ENCODE measurements around the gene HARS1.
A peak's percentile ranks its signal among the peaks of the same experiment; 100 is the strongest.
"Not testable (repeated sequence)": the region's sequence is repeated elsewhere in the genome, so short reads cannot be mapped to it uniquely, and the experiment has no call there.

HARS1 gene

GRCh38 chr5:140632366-140633020 is 58.7 kb downstream of the HARS1 start:
- DNase-seq: peak; percentile 52 to 61

- DNase-seq: peak in 1 of 2 donors; percentile 38
Observed at GRCh38 chr5:140631831-140632365, 59.3 kb downstream of the HARS1 start.

GRCh38 chr5:140631036-140631417 is 60.1 kb downstream of the HARS1 start:
- DNase-seq: peak; percentile 4 to 37

GRCh38 chr5:140630292-140631035 is 60.7 kb downstream of the HARS1 start:
- DNase-seq: no peak

- no peak for DNase-seq
Observed at GRCh38 chr5:140628711-140629110, 62.5 kb downstream of the HARS1 start.

GRCh38 chr5:140627972-140628371 is 63.2 kb downstream of the HARS1 start:
- DNase-seq: no peak

- not testable (repeated sequence) for DNase-seq
Observed at GRCh38 chr5:140624886-140625285, 66.3 kb downstream of the HARS1 start.
